Breast epithelium (tissue), 3 donors: ENCODE data around the gene DOCK10.

Experiments used
- POLR2AphosphoS5 ChIP-seq, 3 donors: sonication (generic); formaldehyde crosslinking; IDR thresholded peaks; one replicate each; pipeline ENCODE4 v1.6.1; 2017; ENCODE audit warnings: antibody characterized with exemption in 3 of 3
- TF ChIP-seq, protein P1 (sequence below), 3 donors: fragments of 450-650 bp; IDR thresholded peaks; one replicate each; pipeline ENCODE4 v1.5.1; 2016 to 2017; ENCODE audit warnings: antibody characterized with exemption in 3 of 3, mild to moderate bottlenecking in 3 of 3, moderate library complexity in 3 of 3

DNA sequence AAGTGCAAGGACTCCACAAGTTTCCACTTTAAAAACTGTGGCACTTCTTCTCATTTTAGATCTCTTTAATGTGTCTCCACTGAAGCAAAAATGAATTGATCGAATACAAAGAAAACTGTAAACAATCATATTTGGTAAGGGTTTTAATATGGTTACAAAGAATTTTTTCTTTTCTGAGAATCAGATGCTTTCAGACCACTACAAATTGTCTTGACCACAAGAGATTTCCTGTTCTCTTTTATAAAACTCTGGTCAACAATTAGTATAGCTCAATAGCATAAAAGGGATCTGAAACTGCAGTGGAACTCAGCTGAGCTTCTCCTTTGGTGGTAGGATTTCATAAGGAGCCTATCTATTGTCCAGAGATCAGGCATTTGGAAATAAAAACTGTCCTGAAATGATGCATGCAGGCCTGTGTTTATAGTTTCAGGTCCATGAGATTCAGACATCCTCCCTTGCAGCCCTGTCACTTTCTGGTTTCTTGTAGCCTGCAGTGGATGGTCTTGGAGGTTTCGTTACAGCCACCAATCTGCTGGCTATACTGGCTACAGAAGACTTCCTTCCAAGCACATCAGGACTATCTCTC, 120.0 kb downstream of the DOCK10 start:
- TF ChIP-seq, protein P1, sequence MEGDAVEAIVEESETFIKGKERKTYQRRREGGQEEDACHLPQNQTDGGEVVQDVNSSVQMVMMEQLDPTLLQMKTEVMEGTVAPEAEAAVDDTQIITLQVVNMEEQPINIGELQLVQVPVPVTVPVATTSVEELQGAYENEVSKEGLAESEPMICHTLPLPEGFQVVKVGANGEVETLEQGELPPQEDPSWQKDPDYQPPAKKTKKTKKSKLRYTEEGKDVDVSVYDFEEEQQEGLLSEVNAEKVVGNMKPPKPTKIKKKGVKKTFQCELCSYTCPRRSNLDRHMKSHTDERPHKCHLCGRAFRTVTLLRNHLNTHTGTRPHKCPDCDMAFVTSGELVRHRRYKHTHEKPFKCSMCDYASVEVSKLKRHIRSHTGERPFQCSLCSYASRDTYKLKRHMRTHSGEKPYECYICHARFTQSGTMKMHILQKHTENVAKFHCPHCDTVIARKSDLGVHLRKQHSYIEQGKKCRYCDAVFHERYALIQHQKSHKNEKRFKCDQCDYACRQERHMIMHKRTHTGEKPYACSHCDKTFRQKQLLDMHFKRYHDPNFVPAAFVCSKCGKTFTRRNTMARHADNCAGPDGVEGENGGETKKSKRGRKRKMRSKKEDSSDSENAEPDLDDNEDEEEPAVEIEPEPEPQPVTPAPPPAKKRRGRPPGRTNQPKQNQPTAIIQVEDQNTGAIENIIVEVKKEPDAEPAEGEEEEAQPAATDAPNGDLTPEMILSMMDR (IDR thresholded peaks at IDR 0.05), result no peak
- TF ChIP-seq POLR2AphosphoS5 (IDR thresholded peaks at IDR 0.05), result no peak
